GM18951 (cell line): ENCODE results near the gene TM4SF4.

Experiments
- POLR2A ChIP-seq: IDR thresholded peaks from 4 replicates; pipeline ENCODE4 v1.6.1; 2011; ENCODE audit warnings: mild to moderate bottlenecking; ENCODE audit not compliant: insufficient read length, insufficient read depth; ENCODE audit errors: extremely low read depth
- in situ Hi-C: fragments of 300-500 bp; cut with MboI; formaldehyde crosslinking; loops from one replicate; pipeline ENCODE4 v1.12.0; 2022; ENCODE audit warnings: low sequenced_read_pairs, mixed read lengths, inconsistent platforms; ENCODE audit not compliant: unreplicated experiment

The TM4SF4 gene

DNA sequence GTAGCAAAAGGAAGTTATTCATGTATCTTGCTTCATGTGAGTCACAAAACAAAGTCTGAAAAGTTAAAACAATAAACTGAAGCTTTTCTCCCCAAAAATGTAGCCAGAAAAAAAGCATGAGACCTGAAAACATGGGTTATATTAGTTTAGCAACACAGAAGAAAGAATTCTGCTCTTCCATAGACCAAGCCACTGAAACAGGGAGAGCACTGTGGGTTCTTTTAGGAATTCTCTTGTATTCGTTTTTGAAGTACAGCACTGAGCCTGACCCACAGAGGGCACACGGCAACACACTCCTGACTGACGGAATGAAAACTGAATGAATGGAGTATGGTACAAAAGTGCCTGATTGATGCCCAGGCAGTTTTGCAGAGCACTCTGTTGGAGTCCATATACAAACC, 66.6 kb downstream of the TM4SF4 start:
- in situ Hi-C loops, result no loop called here
- no peak for TF ChIP-seq POLR2A

DNA sequence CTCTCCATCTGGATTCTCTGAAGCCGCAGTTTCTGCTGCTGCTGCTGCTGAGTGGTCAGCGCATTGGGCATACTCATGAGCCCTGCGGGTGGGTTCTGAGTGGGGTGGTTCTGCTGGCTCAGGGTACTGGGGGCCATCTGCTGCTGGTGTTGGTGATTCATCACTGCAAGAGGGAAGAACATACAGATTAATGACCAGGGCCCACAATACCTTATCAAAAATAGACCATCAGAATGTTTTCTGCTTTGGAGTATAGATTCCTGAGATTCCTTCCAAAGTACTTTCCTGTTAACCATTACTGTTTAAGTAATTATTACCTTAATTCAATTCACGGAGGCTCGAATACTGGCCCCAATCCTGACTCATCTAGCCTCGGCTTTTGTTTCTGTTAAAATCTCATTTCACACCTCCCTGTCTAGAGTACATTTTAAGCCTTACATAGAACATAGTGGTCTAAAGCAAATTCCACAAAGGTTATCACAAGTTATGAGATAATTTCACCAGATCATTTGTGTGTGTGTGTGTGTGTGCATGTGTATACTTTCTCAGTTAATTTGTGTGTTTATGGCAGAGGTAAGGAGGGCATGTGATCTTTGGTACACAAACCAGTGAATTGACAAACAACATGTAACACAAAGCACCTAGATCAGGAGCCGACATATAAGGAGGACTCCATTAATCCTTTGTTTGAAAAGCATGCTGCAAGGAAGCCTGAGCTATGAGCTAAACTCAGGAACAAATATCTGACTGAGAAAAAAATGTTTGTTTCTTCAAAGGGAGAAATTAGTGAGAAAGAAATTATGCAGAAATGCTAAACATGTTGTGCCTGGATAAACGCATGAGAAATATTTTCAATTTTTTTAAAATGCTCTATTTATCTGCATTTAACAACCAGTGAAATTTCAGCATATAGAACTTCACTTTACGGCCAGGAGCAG, 68.1 kb downstream of the TM4SF4 start:
- in situ Hi-C loops, result no loop called here
- TF ChIP-seq POLR2A, result no peak

DNA sequence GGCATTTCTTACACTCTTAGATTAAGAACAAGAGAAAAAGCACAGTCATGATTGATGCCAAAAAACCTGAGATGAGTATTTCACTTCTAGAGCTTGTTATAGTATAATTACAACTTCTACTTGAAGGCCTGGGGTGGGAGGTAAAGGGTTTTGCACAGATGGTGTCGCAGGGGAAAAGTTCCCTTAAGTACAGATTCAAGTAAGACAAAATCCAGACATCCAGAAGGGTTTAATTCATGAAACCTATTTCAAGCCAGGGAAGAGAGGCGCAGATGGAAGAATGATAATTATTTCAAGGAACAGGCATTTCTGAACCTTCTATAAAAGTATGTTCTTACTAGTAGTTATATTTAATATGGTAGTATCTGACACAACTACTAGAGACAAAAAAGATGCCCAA, 70.6 kb downstream of the TM4SF4 start:
- TF ChIP-seq POLR2A, result no peak
- in situ Hi-C loops, result no loop called here

GRCh38 chr3:149547413-149547812, 72.9 kb downstream of the TM4SF4 start:
- in situ Hi-C loops, result no loop called here
- TF ChIP-seq POLR2A, result no peak

DNA sequence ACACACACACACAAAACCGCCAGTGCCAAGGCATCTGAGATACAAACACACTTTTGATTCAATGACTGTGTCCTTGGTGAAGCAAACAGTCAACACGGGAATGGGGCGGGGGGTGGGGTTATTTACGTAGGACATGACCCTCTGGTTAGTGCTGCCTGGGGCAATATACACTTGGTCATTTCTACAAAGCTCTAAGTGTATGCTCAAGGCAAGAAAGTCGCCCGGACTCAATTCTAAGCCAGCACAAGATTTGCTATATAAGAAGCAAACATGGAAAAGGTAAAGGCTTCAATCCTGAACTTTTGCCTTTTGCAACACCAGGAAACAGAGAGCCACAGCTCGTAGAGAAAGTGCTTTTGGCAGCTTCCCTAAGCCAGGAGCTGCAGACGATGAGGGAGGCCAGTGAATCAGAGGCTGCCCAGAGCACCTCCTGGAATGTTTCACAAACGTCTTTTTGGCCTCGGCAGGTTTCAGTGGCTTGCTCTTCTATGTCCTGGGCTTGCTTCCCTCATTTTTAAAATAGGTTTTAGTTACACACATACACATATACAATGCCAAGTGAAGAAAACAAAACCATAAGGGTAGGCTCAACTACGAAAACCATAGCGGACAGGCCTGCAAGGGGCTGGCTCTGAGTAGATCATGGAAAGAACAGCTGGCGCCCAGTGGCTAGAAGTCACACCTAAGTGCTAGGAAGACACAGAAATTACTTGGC, 73.6 kb downstream of the TM4SF4 start:
- in situ Hi-C loops, result no loop called here
- TF ChIP-seq POLR2A, result no peak

GRCh38 chr3:149548669-149549065, 74.2 kb downstream of the TM4SF4 start:
- in situ Hi-C loops, result no loop called here
- no peak for TF ChIP-seq POLR2A

DNA sequence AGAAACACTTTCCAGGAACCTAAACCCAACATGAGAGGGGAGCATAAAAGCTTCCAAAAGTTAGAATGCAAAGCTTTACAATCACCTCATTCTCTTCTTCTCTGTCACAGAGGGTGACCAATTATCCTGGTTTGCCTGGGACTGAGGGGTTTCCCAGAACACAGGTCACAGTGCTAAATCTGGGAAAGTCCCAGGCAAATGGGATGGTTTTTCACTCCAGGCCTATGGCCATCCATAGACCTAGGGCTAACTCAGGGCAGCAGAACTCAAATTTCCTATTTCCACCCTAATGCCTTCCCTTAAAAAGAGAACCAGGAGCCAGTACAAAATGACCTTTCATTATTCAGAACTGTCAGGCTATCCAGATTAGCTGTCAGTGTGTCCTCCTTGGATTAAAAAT, 77.0 kb downstream of the TM4SF4 start:
- in situ Hi-C loops, result loop anchor here (25.0 kb wide), 1 partner anchor 161 kb away; no protein-coding TSS in a partner anchor
- TF ChIP-seq POLR2A, result no peak

- in situ Hi-C loops, result loop anchor here (25.0 kb wide), 1 partner anchor 160 kb away; no protein-coding TSS in a partner anchor
- TF ChIP-seq POLR2A, result no peak
Observed at GRCh38 chr3:149552700-149553099, 78.2 kb downstream of the TM4SF4 start.
